ENCODE data around the gene GON7.
"Not testable (repeated sequence)": the region's sequence is repeated elsewhere in the genome, so short reads cannot be mapped to it uniquely, and the experiment has no call there.

The GON7 gene, protein sequence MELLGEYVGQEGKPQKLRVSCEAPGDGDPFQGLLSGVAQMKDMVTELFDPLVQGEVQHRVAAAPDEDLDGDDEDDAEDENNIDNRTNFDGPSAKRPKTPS

GRCh38 chr14:93206793-93207467, at the start of gene GON7, which contains the start of gene UBR7:
GON7 (minus strand) TSS chr14:93207065; CDS start chr14:93207037, 28 bp downstream.
UBR7 (plus strand) TSS chr14:93207256; CDS start chr14:93207292, 36 bp downstream.
- DNase-seq (ENCODE audit: low spot score) (peak; percentile 91), FAIRE-seq (no peak)

- no peak for DNase-seq (ENCODE audit: low spot score)
- FAIRE-seq = no peak
These were observed 42.4 kb upstream of the GON7 start for GRCh38 chr14:93249128-93249831.

GRCh38 chr14:93246534-93246933, 39.7 kb upstream of the GON7 start:
- FAIRE-seq (no peak), DNase-seq (ENCODE audit: low spot score) (no peak)

DNA sequence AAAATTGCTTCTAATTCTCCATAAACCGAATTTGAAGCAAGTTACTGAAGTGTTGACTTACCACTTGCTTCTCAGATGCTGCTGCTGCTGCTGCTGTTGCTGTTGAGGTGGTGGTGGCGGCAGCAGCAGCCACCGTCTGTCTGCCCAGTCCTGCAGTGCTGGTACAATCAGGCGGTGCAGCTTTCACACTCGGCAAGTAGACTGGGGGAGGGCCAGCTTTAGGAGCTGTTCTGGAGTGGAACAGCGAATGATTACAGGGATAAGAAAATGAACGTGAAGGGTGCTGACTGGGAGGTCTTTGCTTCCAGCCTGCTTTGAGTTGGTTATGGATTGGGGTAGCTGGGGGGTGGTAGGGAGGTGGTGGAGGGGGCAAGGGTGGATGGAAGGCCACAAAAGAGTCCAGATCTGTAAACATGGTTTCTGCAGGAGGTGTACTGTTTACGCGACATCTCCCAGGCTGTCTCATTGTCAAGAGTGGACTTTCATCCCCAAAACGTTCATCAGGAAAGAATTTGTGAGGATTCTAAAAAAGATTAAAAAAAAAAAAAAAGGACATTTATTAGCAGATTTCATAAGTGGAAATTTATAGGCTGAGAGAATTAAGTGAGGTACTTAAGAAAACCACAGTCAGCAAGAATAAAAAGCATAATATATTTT, 39.0 kb upstream of the GON7 start:
- FAIRE-seq (no peak), DNase-seq (ENCODE audit: low spot score) (no peak)

GRCh38 chr14:93240678-93241000, 33.8 kb upstream of the GON7 start:
- DNase-seq (ENCODE audit: low spot score) = no peak
- no peak for FAIRE-seq

DNA sequence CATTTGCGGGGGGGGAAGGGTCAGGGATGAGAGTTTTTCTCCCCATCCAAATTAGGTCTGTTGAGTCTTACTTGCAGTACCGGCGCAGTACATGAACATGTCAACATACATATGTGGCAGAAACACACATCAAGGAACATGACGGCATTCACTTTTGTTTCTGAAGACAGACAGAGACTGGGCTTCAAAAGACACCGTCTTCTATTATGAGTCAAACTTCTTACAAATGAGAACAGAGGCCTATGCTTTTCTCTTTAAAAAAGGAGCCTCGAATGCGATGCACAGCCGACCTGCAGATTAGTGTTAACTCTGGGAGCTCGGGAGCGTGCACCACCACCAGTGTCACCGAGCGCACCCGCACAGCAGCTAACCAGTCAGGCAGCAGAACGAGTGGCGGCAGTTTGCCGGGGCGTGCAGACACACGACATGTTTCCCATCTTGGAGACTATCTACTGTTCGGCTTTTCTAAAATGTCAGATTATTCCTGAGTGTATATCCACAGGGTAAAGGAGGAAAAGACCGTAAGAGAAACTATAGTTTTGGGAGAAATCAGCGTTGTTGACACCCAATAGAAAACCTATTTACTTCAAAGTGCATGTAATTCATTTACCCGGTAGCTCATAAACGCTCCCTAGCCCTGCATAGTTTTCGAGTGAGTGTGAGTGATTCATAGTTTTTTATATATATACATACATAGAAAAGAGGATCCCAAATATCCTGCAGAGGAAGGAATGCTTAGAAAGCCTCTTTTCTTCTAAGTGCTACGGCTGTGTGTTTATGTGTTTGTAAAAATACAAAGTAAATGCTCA, 33.2 kb upstream of the GON7 start:
- peak; percentile 32 for DNase-seq (ENCODE audit: low spot score)
- FAIRE-seq = no peak

- FAIRE-seq = no peak
- DNase-seq (ENCODE audit: low spot score) = peak; percentile 44
These were observed 27.9 kb upstream of the GON7 start for GRCh38 chr14:93234798-93235197.

DNA sequence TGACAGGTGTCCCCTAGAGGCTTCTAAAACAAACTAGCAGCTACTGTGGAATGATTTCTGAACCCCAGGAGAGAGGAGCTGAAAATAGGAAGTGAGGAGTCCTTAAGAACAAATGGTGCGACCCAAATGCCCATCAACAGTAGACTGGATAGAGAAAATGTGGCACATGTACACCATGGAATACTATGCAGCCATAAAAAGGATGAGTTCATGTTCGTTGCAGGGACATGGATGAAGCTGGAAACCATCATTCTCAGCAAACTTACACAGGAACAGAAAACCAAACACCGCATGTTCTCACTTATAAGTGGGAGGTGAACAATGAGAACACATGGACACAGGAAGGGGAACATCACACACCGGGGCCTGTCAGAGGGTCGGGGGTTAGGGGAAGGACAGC, 26.2 kb upstream of the GON7 start:
- DNase-seq (ENCODE audit: low spot score); FAIRE-seq: not testable (repeated sequence)

GRCh38 chr14:93232159-93232558, 25.3 kb upstream of the GON7 start:
- DNase-seq (ENCODE audit: low spot score) (no peak), FAIRE-seq (no peak)

GRCh38 chr14:93231129-93231979, 24.5 kb upstream of the GON7 start:
- FAIRE-seq (no peak), DNase-seq (ENCODE audit: low spot score) (no peak)

DNA sequence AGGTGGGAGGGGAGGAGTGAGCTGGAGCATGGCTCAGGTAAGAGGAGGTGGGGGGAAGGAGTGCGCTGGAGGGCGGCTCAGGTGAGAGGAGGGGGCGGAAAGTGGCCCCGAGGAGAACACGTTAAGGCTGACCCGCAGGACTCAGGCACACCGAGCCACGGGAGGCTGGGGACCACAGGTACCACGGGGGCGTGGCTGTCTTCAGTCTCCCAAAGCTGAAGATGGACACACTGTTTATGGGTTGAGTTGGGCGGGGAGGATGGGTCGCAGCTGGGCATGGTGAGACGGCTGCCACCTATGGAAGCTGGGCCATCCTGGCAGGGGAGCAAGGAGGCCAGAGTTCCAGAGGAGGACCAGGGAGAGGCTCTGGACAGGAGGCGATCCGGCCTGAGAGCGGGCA, 23.7 kb upstream of the GON7 start:
- no peak for FAIRE-seq
- DNase-seq (ENCODE audit: low spot score) = no peak

DNA sequence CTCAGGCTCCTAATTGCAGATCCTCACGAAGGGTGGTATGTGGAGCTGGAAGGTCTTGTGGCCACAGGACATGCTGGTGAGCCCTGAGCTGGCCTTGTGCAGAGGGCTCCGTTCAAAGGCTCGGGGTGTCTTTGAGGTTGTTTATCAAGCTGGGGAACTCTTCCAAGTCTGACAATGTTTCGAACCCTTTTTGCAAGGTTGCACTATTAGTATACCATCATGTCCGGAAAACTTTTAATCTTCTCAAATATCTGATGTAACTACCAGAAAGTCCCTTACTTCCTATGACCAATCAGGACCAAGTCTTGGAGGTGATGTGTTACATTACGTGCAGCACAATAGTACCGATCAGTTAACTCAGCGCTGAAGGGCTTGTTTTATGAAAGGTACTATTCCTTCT, 21.7 kb upstream of the GON7 start:
- FAIRE-seq (no peak), DNase-seq (ENCODE audit: low spot score) (no peak)

GRCh38 chr14:93223565-93223964, 16.7 kb upstream of the GON7 start:
- no peak for DNase-seq (ENCODE audit: low spot score)
- no peak for FAIRE-seq

DNA sequence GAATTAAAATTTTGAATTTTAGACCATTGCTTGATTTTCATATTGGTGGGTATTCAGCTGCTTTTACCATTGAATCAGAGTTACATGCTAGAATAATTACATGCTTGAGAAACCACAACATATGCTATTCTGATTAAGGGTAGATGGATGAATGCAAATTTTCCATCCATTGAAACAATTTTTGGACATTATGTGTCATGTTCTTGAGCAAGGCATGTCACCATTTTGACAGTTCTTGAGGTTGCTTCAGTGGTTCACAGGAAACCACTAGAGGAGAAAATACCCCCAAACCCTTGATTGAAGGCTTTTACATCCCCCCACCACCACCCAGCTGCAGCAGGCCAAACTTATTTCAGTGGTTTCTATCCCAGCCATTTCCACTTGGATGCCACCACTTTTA, 13.6 kb upstream of the GON7 start:
- no peak for FAIRE-seq
- no peak for DNase-seq (ENCODE audit: low spot score)

DNA sequence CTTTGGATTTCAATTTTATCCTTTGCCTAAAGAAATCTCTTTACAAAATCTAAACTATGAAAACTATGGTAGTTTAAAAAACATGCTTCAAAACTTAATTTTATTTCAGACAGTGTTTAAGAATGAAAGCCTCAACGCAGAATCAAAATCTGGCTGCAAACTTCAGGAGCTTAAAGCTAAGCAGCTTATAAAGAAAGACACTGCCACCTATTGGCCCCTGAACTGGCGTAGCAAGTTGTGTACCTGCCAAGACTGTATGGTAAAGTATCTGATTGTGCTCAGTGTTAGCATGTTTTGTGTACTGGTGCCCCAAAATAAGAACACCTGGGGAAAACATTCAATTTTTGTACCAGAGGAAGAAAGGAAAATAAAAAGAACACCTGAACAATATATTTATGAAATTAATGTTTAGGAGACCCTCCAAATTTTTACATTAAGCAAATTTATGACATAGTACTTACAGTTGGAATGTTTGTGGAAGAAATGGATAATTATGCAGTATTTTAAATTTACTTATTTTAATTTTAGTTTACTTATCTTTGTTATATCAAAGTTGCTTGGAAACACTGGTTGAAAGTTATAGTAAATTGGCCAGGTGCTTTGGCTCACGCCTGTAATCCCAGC, 12.3 kb upstream of the GON7 start:
- no peak for FAIRE-seq
- DNase-seq (ENCODE audit: low spot score) = no peak

GRCh38 chr14:93214598-93214997, 7.7 kb upstream of the GON7 start:
- FAIRE-seq (no peak), DNase-seq (ENCODE audit: low spot score) (no peak)

DNA sequence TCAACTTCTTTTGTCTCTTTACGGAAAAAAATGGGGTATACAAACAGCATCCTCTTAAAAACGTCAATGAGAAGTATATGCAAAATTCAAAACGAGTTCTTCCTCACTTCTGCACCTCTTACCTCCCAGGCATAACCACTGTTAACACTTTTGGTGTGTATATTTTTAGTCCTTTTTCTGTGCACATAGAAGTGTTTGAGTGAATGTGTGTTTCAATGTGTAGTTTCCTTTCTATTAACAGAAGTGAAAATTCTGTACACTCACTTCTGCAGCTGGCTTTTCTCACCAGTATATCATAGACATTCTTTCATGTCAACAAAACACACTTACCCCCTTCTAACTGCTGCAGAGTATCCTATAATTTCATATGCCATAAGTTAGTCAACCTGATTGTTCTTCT, 5.6 kb upstream of the GON7 start:
- no peak for FAIRE-seq

GRCh38 chr14:93207468-93208308, 823 bp upstream of the GON7 start:
- FAIRE-seq (no peak), DNase-seq (ENCODE audit: low spot score) (peak; percentile 36)

More for the DNA sequence above, 5.6 kb upstream of the GON7 start:
- no peak for DNase-seq (ENCODE audit: low spot score)

- no peak for FAIRE-seq
- DNase-seq (ENCODE audit: low spot score) = no peak
These were observed 5.6 kb downstream of the GON7 start for GRCh38 chr14:93201155-93201704.
